Activated CD8-positive, alpha-beta memory T cell treated with anti-CD3 and anti-CD28 coated beads, Interleukin-2, amount 50 U/mL, for 1 hour (primary cell): ENCODE measurements around the gene MAPK6.
"Not testable (repeated sequence)": the region's sequence is repeated elsewhere in the genome, so short reads cannot be mapped to it uniquely, and the experiment has no call there.

Experiments
- DNase-seq: peaks from one replicate; pipeline ENCODE4 v3.0.0-alpha.2; 2020; ENCODE audit errors: extremely low read depth

Gene MAPK6

GRCh38 chr15:52018693-52019393 is at the start of gene MAPK6:
MAPK6 (plus strand) TSS chr15:52019219; CDS start chr15:52046461, 27,242 bp downstream.
- DNase-seq = peak; percentile 77

GRCh38 chr15:51969728-51970127 is 49.3 kb upstream of the MAPK6 start:
- DNase-seq = no peak

GRCh38 chr15:51970132-51970817 is 48.7 kb upstream of the MAPK6 start:
- DNase-seq = no peak

GRCh38 chr15:51971032-51971374 is 48.0 kb upstream of the MAPK6 start:
- DNase-seq = no peak

- DNase-seq = peak; percentile 88
These were observed 47.5 kb upstream of the MAPK6 start, which contains the start of gene LEO1 for GRCh38 chr15:51971375-51972133. LEO1 (minus strand) TSS chr15:51971778; CDS start chr15:51971745, 33 bp downstream.

GRCh38 chr15:51973220-51973619 is 45.8 kb upstream of the MAPK6 start:
- no peak for DNase-seq

GRCh38 chr15:51973775-51974174 is 45.2 kb upstream of the MAPK6 start:
- DNase-seq = no peak

- DNase-seq = peak; percentile 13
These were observed 36.8 kb upstream of the MAPK6 start for GRCh38 chr15:51982013-51982769.

GRCh38 chr15:51982770-51983103 is 36.3 kb upstream of the MAPK6 start:
- no peak for DNase-seq

GRCh38 chr15:51991141-51991540 is 27.9 kb upstream of the MAPK6 start:
- no peak for DNase-seq

GRCh38 chr15:51992953-51993352 is 26.1 kb upstream of the MAPK6 start:
- no peak for DNase-seq

- no peak for DNase-seq
These were observed 16.7 kb upstream of the MAPK6 start for GRCh38 chr15:52002351-52002750.

- DNase-seq = not testable (repeated sequence)
These were observed 15.9 kb upstream of the MAPK6 start for GRCh38 chr15:52003089-52003488.

- no peak for DNase-seq
These were observed 15.3 kb upstream of the MAPK6 start for GRCh38 chr15:52003710-52004109.

- no peak for DNase-seq
These were observed 14.2 kb upstream of the MAPK6 start for GRCh38 chr15:52004806-52005205.

GRCh38 chr15:52005748-52006701 is 13.0 kb upstream of the MAPK6 start:
- DNase-seq = no peak

- no peak for DNase-seq
These were observed 12.2 kb upstream of the MAPK6 start for GRCh38 chr15:52006702-52007340.

GRCh38 chr15:52008359-52008697 is 10.7 kb upstream of the MAPK6 start:
- DNase-seq = no peak

- no peak for DNase-seq
These were observed 10.2 kb upstream of the MAPK6 start for GRCh38 chr15:52008698-52009434.
